HG03378 (cell line): ENCODE data around the gene GRIK5.

Experiments
- ATAC-seq: cut with Tn5 transposase; IDR thresholded peaks from one replicate; pipeline ENCODE4 v1.9.1; 2021; ENCODE audit warnings: mild to moderate bottlenecking, moderate library complexity; ENCODE audit not compliant: unreplicated experiment

GRIK5 gene

DNA sequence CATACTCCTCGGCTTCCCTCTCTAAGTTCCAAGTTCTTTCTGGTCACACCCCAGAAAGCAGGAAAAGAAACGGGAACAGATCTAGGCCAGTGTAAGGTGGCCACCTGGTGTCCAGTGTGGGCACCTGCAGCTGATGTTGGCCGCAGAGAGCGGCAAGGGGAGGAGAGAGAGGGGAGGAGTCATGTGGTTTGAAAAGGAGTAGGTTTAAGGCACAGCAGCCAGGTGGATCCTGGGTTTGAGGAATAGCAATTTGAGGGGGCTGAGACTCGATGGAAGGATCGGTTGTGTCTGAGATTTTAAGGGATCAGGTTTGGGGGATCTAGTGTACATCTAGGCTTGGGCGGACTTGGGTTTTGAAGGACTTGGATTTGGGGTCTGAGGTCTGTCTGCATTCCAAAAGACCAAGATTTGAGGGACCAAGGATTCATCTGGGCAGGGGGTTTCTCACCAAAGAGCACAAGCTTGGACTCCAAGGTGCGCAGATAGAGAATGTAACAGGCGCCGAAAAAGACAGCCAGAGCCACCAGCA lies 112.1 kb downstream of the GRIK5 start:
- no peak for ATAC-seq

GRCh38 chr19:41957161-41957837 lies 112.7 kb downstream of the GRIK5 start:
- no peak for ATAC-seq

DNA sequence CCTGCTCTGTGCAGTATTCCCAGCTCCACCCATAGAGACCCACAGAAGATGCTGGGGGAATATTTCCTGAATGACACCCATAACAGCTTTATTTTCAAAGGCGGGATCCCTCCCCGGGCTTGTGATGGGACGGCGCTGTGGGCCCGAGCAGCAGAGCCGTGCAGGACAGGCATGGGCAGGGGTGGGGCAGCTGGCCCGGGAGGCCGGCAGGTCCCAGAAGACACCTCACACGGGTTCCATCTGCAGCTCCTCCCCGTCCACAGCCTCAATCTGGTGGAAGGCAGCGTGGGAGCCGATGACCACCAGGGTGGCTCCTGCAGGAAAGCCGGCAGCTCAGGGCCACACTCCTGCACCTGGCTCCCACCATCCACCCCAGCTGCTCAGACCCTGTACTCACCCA lies 113.4 kb downstream of the GRIK5 start:
- no peak for ATAC-seq

- ATAC-seq, result no peak
These were observed 114.5 kb downstream of the GRIK5 start for GRCh38 chr19:41955521-41955920.

DNA sequence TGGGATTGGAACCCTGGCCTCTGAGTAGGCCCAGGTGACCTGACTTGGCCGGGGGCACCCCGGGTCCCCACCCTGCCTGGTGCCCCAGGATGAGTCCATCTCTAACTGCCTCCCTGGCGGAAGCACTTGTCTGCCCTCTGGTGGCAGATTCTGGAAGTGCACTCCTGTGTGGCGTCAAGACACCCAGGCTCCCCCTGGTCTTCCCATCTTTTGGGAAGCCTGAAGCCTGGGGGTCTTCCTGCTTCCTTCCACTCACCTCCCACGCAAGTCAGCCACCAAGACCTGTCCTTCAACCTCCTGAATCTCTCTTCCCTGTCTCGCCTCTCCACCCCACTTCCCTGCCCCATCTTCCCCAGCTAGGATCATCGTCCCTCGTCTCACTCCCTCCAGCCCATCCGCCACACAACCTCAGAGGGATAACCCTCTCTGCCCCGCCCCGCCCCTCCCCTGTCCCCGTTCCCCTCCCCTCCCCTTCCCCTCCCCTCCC lies 118.3 kb downstream of the GRIK5 start:
- ATAC-seq, result no peak
